Stimulated activated CD8-positive, alpha-beta memory T cell treated with anti-CD3 and anti-CD28 coated beads, Interleukin-15, amount 100 ng/mL, for 24 hours (primary cell): Measurements from ENCODE around the gene UROC1.
A peak's percentile ranks its signal among the peaks of the same experiment; 100 is the strongest.

Source experiments
- DNase-seq: peaks from one replicate; pipeline ENCODE4 v3.0.0-alpha.2; 2020; ENCODE audit warnings: low read depth

The UROC1 gene

GRCh38 chr3:126530171-126531050 lies 12.8 kb upstream of the UROC1 start:
- DNase-seq, result no peak

DNA sequence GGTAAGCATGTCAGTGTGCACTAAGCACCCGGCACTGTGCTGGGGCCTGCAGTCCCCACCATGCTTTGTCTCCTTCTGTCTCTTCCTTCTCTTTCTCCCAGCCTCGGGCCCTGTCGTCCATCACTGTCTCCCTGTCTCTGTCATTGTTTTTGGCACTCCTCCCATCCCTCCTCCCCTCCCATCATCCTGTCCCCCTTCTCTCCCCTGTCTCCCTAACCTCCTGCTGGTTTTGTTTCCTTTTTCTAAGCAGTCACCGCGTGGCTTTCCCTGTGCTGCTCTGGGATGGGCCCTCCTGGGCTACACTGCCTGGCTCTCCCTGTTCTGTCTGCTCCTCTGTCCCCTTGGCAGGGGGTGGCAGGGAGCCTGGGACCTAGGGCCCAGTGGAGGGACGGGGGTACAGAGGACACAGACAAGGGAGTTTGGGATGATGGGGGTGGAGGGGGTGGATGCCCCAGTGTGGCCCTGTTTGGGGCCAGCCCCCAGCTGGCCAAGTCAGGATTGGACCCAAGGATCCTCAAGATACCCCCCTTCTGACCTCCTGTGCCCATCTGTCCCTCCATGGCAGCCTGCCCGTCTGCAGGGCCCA lies 12.1 kb upstream of the UROC1 start:
- no peak for DNase-seq

DNA sequence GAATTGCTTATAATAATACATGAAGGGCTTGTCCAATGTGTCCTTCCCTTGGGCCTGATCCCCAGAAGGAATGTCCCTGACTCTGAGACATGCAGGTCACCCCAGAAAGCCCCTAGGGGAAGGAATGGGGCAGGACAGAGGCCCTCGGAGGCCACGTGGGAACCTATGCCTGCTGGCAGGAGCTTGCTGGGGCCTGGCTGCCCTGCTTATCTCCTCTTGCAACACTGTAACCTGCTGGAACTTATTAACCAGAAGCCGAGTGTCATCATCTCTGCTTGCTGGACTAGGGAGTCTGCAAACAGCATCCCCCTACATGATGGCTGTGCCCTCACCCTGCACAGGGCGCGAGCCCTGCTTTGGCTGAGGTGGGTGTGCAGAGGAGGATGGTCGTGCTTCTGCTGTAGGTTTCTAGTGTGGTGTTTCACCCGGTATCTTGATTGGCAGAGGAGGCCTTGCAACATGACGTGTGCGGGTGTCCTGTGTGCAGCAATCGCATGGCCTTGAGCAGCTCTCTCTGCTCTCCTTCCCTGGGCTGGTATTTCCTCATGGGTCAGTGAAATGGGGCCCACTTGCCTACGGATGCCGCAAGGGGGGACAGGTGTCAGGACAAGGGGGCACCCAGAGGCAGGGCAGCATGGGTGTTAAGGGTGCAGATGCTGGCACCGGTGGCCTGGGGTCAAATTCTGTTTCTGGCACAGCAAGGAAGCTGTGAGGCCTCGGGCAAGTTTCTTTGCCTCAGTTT lies 11.4 kb upstream of the UROC1 start:
- DNase-seq, result no peak

DNA sequence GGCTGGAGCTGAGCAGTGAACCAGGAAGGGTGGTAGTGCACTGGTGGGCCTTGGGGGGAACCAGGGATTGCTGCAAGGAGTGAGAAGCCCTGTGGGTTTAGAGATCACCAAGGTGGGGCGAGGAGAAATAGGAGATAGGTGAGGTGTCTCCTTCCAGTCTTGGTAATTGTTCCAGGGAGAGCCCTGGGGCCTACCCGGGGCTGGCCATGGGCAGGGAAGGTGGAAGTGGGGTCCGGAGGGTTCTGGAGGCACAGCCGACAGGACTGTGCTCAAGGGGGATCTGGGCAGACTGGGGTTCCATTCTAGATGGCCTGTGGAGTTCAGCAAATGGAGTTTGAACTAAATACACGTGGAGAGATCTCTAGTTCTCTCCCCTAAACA lies 10.8 kb upstream of the UROC1 start:
- DNase-seq, result no peak

- DNase-seq, result no peak
Measured at GRCh38 chr3:126527455-126528211, 10.1 kb upstream of the UROC1 start.

GRCh38 chr3:126527006-126527405 lies 9.4 kb upstream of the UROC1 start:
- no peak for DNase-seq

- DNase-seq, result no peak
Measured at GRCh38 chr3:126526668-126527005, 9.1 kb upstream of the UROC1 start.

- no peak for DNase-seq
Measured at GRCh38 chr3:126525853-126526667, 8.5 kb upstream of the UROC1 start.

- no peak for DNase-seq
Measured at GRCh38 chr3:126525091-126525852, 7.7 kb upstream of the UROC1 start.

DNA sequence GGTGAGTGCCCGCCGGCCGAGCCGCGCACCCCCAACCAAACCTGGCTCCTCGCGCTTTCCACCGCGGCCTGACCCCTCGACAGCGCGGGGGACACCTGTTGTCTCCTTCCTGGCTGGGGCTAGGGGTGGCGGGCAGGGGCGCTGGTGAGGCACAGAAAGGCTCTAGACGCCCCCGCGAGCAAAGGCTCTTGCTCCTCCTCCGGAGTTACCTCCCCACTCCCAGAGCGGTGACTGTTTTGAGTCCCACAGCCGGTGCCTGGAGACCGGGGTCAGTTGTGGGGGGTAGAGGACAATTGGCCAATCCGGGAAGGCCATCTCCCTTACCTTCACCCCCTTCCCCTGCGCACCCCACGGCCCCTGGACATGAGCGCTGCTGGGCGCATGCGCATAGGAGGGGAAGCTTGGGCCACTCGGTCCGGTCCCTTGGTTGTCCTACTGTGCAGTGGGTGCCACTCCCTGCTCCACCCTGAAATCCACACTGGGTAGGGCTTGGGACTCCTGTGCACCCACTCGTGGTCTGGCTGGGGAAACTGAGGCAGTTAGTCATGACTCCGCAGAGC lies 6.9 kb upstream of the UROC1 start:
- DNase-seq, result no peak

DNA sequence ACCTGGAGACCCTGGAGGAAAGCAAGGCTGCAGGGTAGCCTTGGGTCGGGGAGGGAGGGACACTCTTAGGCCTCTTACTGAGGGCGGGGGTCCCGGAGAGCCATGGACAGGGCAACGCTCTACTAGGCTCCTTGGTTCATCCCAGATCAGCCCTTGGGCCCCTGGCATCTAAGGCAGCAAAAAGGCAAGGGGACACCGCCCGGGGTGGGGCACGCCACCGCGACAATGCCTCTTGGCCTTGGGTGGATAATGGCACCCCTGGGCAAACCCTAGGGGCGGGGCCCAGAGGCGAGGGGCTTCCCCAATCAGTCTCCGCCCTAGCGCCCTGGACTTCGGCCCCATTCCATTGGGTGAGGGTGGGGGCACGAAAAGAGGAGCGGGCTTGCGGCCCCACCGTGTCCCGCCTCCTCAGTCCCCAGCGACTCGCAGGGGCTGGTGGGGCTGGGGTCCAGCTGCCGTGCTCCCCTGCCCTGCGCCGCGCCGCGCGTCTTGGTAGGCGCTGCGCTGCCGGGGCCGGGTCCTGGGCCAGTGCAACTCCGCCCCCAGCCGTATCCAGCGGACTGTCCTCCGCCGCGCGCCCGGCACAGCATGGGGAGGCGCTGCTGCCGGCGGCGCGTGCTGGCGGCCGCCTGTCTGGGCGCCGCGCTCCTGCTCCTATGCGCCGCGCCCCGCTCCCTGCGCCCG lies 6.3 kb upstream of the UROC1 start, which contains the start of gene CHST13:
Gene CHST13 (plus strand): TSS at position 411 of the 684 bp plus-strand sequence. CDS start 178 bp downstream, at position 589.
- DNase-seq, result no peak

DNA sequence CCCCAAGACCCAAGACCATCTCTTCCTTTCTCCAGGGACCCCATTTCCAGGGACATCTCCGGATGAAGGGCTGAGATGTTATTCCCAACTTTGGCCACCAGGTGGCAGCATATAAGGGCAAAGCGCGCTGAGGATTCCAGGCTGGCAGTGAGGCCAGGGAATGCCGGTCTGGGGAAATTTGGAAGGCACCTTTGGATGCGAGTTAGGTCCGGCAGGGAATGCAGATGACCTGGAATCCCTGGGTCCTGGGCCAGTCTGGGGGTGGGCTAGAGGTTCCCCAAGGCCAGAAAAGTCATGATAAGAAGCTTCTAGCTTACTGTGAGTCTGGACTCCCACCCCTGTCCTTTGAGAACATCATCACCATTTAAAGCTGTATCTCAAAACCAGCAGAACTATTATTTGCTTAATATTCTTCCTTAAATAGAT lies 4.8 kb upstream of the UROC1 start:
- peak; percentile 17 for DNase-seq

- no peak for DNase-seq
Measured at GRCh38 chr3:126521122-126521891, 3.7 kb upstream of the UROC1 start.

GRCh38 chr3:126519506-126520455 lies 2.2 kb upstream of the UROC1 start:
- no peak for DNase-seq

DNA sequence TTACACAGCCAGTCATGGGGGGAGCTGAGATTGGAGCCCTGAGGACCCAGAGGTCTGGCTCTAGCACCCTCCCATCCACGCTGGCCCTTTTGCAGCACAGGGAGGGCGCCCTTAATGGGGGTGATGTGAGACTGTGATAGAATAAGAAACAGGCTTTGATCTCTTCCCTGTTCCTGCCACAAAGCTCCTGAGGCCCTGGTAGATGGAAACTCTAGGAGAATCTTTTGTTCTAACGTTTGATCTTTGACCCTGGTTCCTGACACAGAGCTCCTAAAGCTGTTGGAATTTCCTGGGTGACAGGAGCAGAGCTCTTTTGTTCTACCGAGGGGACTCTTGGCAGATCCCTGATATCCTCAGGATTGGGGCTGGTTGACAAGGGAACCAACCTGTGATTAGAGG lies 1.2 kb upstream of the UROC1 start:
- DNase-seq, result no peak

DNA sequence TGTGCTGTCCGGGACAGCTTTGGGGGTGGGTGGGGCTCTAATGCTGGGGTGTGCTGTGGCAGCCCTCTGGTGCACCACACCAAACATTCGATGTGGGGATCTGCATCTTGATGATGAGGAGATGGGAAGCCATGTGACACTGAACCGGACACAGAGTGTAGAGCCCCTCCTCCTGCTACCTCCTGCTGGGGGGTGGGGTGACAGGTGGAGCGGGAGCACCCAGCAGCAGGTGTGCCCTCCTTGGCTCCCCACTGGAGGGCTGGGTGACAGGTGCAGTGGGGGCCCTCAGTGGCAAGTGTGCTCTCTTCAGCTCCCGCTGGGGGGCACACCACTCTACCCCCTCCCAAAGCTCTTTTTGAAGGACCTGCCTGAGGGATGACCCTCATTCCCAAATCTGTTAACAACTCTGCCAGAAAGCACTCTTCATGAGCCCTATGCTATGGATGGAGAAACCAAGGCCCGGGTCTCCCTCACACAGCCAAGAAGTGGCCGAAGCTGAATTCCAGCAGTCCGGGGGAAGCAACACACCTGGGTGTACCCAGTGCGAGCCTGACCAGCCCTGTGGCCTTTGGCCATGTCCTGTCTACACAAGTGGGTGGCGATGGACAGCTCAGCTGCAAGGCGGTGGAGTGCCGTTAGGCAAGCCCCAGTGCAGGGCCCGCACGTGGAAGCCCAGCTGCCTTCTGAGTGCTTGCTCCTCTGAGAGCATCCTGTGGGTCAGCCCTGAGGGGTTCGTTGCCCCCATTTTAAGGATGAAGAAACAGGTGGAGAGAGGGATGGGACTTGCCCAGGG lies 609 bp upstream of the UROC1 start:
- no peak for DNase-seq

GRCh38 chr3:126516936-126517290 lies 660 bp downstream of the UROC1 start:
- no peak for DNase-seq
